Thyroid gland (tissue), 4 donors: Measurements from ENCODE around the gene DOK6. TPM values are rescaled to one million over a fixed set of nuclear protein-coding genes. Genes with fewer than 3 reads are reported as not detected.

Source experiments
- DNase-seq, 2 donors: peaks; one replicate each; pipeline ENCODE4 v3.0.0-alpha.2; 2019
- H3K27ac ChIP-seq, 3 donors: fragments of 200-600 bp; sonication (generic); 1 replicate in 2 of 3; 2 replicates in 1 of 3; pipeline ENCODE4 v1.5.1; 2016 to 2019; ENCODE audit warnings: mild to moderate bottlenecking in 1 of 3, moderate library complexity in 1 of 3
- H3K27me3 ChIP-seq: fragments of 200-600 bp; sonication (generic); one replicate; pipeline ENCODE4 v1.5.1; 2019
- H3K36me3 ChIP-seq, 2 donors: fragments of 200-600 bp; sonication (generic); one replicate each; pipeline ENCODE4 v1.5.1; 2016 to 2019
- H3K4me1 ChIP-seq, 2 donors: fragments of 200-600 bp; sonication (generic); one replicate each; pipeline ENCODE4 v1.5.1; 2017 to 2019
- H3K4me3 ChIP-seq, 3 donors: fragments of 200-600 bp; sonication (generic); replicated peaks in 1 of 3; 1 replicate in 2 of 3; 2 replicates in 1 of 3; pipeline ENCODE4 v1.5.1; 2016; ENCODE audit warnings: mild to moderate bottlenecking in 1 of 3
- H3K9me3 ChIP-seq: fragments of 200-600 bp; sonication (generic); one replicate; pipeline ENCODE4 v1.5.1; 2017
- POLR2A ChIP-seq, 2 donors: fragments of 450-650 bp; IDR thresholded peaks; one replicate each; pipeline ENCODE4 v1.6.1; 2017; ENCODE audit warnings: antibody characterized with exemption in 2 of 2, mild to moderate bottlenecking in 2 of 2, moderate library complexity in 1 of 2
- WGBS, 2 donors: methylation state at CpG; one replicate each; pipeline ENCODE4 v1.1.5; 2017; 5-methylcytosine and 5-hydroxymethylcytosine counted together
- intact Hi-C: fragments of 100-400 bp; cut with DNase I; formaldehyde crosslinking; loops from one replicate; pipeline ENCODE4 v1.15.1; 2023
- total RNA-seq, 4 donors: library from RNA; depleted of rRNA; stranded (reverse); fragments of >200 nt; gene quantifications; one replicate each; pipeline ENCODE4 v1.2.3, GENCODE V29; 2016
- TF ChIP-seq, protein P1 (sequence below), 6 experiments: fragments of 200-600 bp in 3 of 6; fragments of 450-650 bp in 3 of 6; sonication (generic) in 3 of 6; IDR thresholded peaks; one replicate each; pipeline ENCODE4 v1.5.1; 2016 to 2019; ENCODE audit warnings: antibody characterized with exemption in 6 of 6, mild to moderate bottlenecking in 2 of 6, inconsistent platforms in 1 of 6, moderate library complexity in 1 of 6

Gene DOK6
- total RNA-seq, 4 donors from 2014 or later = 0.94 to 3.1 (median 2.5) TPM

DNA sequence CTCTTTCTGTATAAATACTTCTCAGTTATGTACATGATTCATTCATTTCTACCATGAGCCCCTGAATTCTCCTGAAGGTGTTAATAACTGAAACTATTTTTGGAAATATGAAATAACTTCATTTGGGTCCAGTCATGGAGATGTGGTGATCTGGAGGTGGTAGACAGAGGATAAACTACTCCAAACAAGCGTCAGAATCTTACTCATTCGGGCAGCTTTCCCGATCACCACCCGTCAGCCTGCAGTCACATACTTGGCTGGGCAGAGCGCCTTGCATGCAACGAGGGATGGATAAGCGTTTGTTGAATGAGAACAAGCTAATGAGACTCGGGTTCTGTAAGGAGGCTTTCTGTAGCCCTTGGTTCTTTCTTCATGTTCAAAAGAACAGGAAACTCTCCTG, 324.3 kb downstream of the DOK6 start:
- TF ChIP-seq, protein P1, sequence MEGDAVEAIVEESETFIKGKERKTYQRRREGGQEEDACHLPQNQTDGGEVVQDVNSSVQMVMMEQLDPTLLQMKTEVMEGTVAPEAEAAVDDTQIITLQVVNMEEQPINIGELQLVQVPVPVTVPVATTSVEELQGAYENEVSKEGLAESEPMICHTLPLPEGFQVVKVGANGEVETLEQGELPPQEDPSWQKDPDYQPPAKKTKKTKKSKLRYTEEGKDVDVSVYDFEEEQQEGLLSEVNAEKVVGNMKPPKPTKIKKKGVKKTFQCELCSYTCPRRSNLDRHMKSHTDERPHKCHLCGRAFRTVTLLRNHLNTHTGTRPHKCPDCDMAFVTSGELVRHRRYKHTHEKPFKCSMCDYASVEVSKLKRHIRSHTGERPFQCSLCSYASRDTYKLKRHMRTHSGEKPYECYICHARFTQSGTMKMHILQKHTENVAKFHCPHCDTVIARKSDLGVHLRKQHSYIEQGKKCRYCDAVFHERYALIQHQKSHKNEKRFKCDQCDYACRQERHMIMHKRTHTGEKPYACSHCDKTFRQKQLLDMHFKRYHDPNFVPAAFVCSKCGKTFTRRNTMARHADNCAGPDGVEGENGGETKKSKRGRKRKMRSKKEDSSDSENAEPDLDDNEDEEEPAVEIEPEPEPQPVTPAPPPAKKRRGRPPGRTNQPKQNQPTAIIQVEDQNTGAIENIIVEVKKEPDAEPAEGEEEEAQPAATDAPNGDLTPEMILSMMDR (IDR thresholded peaks at IDR 0.05) = no peak
- no peak for TF ChIP-seq POLR2A (IDR thresholded peaks at IDR 0.05)
- Histone ChIP-seq H3K27me3 (no peaks in the 10 kb centered on the region), H3K4me3 (no peak overlapping the region), H3K4me1 (no peaks in the 10 kb centered on the region), H3K9me3 (no peaks in the 10 kb centered on the region), H3K36me3 (no peaks in the 10 kb centered on the region), H3K27ac (peak overlapping the region in 1 of 3 donors; percentile 1)
- 47 to 50% methylated on average over 8 of the region's 8 CpGs for WGBS, 2 donors
- DNase-seq = peak; percentile 51 to 54
- intact Hi-C loops = no loop called here

- Histone ChIP-seq H3K27me3 (no peaks in the 10 kb centered on the region), H3K4me3 (no peak overlapping the region), H3K27ac (no peak overlapping the region), H3K9me3 (no peaks in the 10 kb centered on the region), H3K4me1 (no peaks in the 10 kb centered on the region), H3K36me3 (no peaks in the 10 kb centered on the region)
- intact Hi-C loops = no loop called here
- DNase-seq = no peak
- no peak for TF ChIP-seq POLR2A (IDR thresholded peaks at IDR 0.05)
- TF ChIP-seq, protein P1 (IDR thresholded peaks at IDR 0.05) = no peak
- 85 to 88% methylated on average over 12 of the region's 12 CpGs for WGBS, 2 donors
Observed at GRCh38 chr18:69725855-69726508, 325.3 kb downstream of the DOK6 start.

- H3K27me3 ChIP-seq = no peaks in the 10 kb centered on the region
- WGBS, 2 donors = 78 to 79% methylated on average over 5 of the region's 5 CpGs
- DNase-seq = no peak
- H3K36me3 ChIP-seq = no peaks in the 10 kb centered on the region
- TF ChIP-seq POLR2A (IDR thresholded peaks at IDR 0.05) = no peak
- TF ChIP-seq, protein P1 (IDR thresholded peaks at IDR 0.05) = no peak
- no peak overlapping the region for H3K4me3 ChIP-seq
- no peaks in the 10 kb centered on the region for H3K9me3 ChIP-seq
- H3K27ac ChIP-seq = no peak overlapping the region
- intact Hi-C loops = no loop called here
- no peaks in the 10 kb centered on the region for H3K4me1 ChIP-seq
Observed at GRCh38 chr18:69727912-69728572, 327.4 kb downstream of the DOK6 start.

GRCh38 chr18:69730664-69731063, 330.0 kb downstream of the DOK6 start:
- no peaks in the 10 kb centered on the region for H3K9me3 ChIP-seq
- intact Hi-C loops = no loop called here
- no peaks in the 10 kb centered on the region for H3K4me1 ChIP-seq
- TF ChIP-seq POLR2A (IDR thresholded peaks at IDR 0.05) = no peak
- TF ChIP-seq, protein P1 (IDR thresholded peaks at IDR 0.05) = no peak
- H3K27ac ChIP-seq = no peak overlapping the region
- WGBS, 2 donors = 41 to 56% methylated on average over 1 of the region's 1 CpG
- no peaks in the 10 kb centered on the region for H3K36me3 ChIP-seq
- H3K27me3 ChIP-seq = no peaks in the 10 kb centered on the region
- DNase-seq = no peak
- no peak overlapping the region for H3K4me3 ChIP-seq

DNA sequence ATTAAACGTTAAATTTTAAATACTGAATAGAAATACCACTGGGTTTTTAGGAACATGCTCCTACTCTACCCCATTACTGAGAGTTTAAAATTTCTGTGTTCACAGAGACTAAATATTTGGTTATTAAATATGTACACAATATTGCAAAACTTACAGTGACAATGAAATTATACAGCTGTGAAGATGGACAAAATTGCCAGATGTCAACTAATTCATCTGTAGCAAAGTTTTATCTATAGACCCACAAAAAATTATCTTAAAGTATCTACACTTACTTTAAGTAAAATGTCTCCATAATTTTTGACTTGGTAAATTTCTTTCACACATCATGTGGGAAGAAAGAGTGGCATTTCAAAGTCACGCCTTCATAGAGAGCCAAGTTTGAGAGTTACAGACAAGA, 333.8 kb downstream of the DOK6 start:
- intact Hi-C loops = no loop called here
- 97 to 98% methylated on average over 2 of the region's 2 CpGs for WGBS, 2 donors

More for the DNA sequence above, 333.8 kb downstream of the DOK6 start:
- Histone ChIP-seq H3K27ac (no peak overlapping the region), H3K9me3 (no peaks in the 10 kb centered on the region), H3K4me3 (no peak overlapping the region), H3K27me3 (no peaks in the 10 kb centered on the region), H3K36me3 (no peaks in the 10 kb centered on the region), H3K4me1 (no peaks in the 10 kb centered on the region)
- TF ChIP-seq, protein P1 (IDR thresholded peaks at IDR 0.05) = no peak
- TF ChIP-seq POLR2A (IDR thresholded peaks at IDR 0.05) = no peak
- DNase-seq = no peak
